Esophagus squamous epithelium (tissue), 4 donors: ENCODE measurements around the gene PINK1.

Source experiments
- POLR2A ChIP-seq, 4 donors: fragments of 450-650 bp; IDR thresholded peaks; one replicate each; pipeline ENCODE4 v1.6.1; 2017; ENCODE audit warnings: antibody characterized with exemption in 4 of 4, mild to moderate bottlenecking in 4 of 4, moderate library complexity in 3 of 4
- TF ChIP-seq, protein P1 (sequence below), 6 experiments: fragments of 450-650 bp in 4 of 6; fragments of 200-600 bp in 2 of 6; sonication (generic) in 2 of 6; IDR thresholded peaks; one replicate each; pipeline ENCODE4 v1.5.1; 2016 to 2019; ENCODE audit warnings: antibody characterized with exemption in 6 of 6, mild to moderate bottlenecking in 4 of 6, moderate library complexity in 4 of 6

DNA sequence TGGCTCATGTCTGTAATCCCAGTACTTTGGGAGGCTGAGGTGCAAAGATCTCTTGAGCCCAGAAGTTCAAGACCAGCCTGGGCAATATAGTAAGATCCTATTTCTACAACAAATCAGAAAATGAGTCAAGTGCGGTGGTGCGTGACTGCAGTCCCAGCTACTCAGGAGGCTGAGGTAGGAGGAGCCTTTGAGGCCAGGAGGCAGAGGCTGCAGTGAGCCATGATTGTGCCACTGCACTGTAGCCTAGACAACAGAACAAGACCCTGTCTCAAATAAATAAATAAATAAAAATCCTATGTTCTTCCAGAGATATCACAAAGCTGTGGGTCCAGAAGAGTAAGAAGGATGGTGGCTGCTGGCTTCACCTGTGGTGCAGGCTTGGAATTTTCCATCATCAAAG lies 22.3 kb upstream of the PINK1 start:
- TF ChIP-seq, protein P1, sequence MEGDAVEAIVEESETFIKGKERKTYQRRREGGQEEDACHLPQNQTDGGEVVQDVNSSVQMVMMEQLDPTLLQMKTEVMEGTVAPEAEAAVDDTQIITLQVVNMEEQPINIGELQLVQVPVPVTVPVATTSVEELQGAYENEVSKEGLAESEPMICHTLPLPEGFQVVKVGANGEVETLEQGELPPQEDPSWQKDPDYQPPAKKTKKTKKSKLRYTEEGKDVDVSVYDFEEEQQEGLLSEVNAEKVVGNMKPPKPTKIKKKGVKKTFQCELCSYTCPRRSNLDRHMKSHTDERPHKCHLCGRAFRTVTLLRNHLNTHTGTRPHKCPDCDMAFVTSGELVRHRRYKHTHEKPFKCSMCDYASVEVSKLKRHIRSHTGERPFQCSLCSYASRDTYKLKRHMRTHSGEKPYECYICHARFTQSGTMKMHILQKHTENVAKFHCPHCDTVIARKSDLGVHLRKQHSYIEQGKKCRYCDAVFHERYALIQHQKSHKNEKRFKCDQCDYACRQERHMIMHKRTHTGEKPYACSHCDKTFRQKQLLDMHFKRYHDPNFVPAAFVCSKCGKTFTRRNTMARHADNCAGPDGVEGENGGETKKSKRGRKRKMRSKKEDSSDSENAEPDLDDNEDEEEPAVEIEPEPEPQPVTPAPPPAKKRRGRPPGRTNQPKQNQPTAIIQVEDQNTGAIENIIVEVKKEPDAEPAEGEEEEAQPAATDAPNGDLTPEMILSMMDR (IDR thresholded peaks at IDR 0.05) = no peak
- no peak for TF ChIP-seq POLR2A (IDR thresholded peaks at IDR 0.05)
